GM20000 (cell line): ENCODE data around the gene UBQLN3.

Experiments used
- DNase-seq: peaks from one replicate; pipeline ENCODE4 v3.0.0; 2012; ENCODE audit warnings: low spot score
- CTCF ChIP-seq: IDR thresholded peaks from 2 replicates; pipeline ENCODE4 v1.5.1; 2012; ENCODE audit warnings: mild to moderate bottlenecking, control low read depth; ENCODE audit errors: extremely low read depth, missing control alignments

Gene UBQLN3

GRCh38 chr11:5509803-5510202 is at the start of gene UBQLN3:
UBQLN3 (minus strand) TSS chr11:5509957; CDS start chr11:5509558, 399 bp downstream.
- no peak for TF ChIP-seq CTCF
- no peak for DNase-seq

- no peak for TF ChIP-seq CTCF
- DNase-seq: no peak
Observed at GRCh38 chr11:5557751-5558150, 48.0 kb upstream of the UBQLN3 start.

- no peak for TF ChIP-seq CTCF
- DNase-seq: no peak
Observed at GRCh38 chr11:5556596-5557188, 46.9 kb upstream of the UBQLN3 start.

GRCh38 chr11:5553343-5553742 is 43.6 kb upstream of the UBQLN3 start:
- no peak for TF ChIP-seq CTCF
- no peak for DNase-seq

- no peak for DNase-seq
- no peak for TF ChIP-seq CTCF
Observed at GRCh38 chr11:5550440-5551095, 40.8 kb upstream of the UBQLN3 start.

- no peak for DNase-seq
- no peak for TF ChIP-seq CTCF
Observed at GRCh38 chr11:5548440-5548839, 38.7 kb upstream of the UBQLN3 start, which contains the start of gene OR52H1. OR52H1 (minus strand) TSS chr11:5548540; CDS start chr11:5545505, 3,035 bp downstream.

GRCh38 chr11:5547982-5548381 is 38.2 kb upstream of the UBQLN3 start:
- TF ChIP-seq CTCF: no peak
- no peak for DNase-seq
